Mucosa of rectum (tissue), 2 donors: ENCODE measurements around the gene PCDH15.

Experiments
- H3K27ac ChIP-seq, 2 donors: one replicate each; pipeline ENCODE4 v1.7.0; 2013; ENCODE audit warnings: inconsistent platforms in 2 of 2, low read depth in 2 of 2, low read length in 2 of 2
- H3K27me3 ChIP-seq, 2 donors: one replicate each; pipeline ENCODE4 v1.7.0; 2013; ENCODE audit warnings: low read length in 2 of 2; ENCODE audit not compliant: control insufficient read depth in 2 of 2, insufficient read depth in 2 of 2
- H3K36me3 ChIP-seq, 2 donors: one replicate each; pipeline ENCODE4 v1.7.0; 2013; ENCODE audit warnings: low read length in 2 of 2; ENCODE audit not compliant: control insufficient read depth in 2 of 2, insufficient read depth in 2 of 2
- H3K4me1 ChIP-seq, 2 donors: one replicate each; pipeline ENCODE4 v1.7.0; 2013; ENCODE audit warnings: low read length in 2 of 2, mild to moderate bottlenecking in 1 of 2; ENCODE audit not compliant: control insufficient read depth in 2 of 2, insufficient read depth in 2 of 2
- H3K4me3 ChIP-seq, 2 donors: one replicate each; pipeline ENCODE4 v1.7.0; 2013; ENCODE audit warnings: low read length in 2 of 2
- H3K9ac ChIP-seq, 2 donors: one replicate each; pipeline ENCODE4 v1.7.0; 2013; ENCODE audit warnings: low read length in 2 of 2, low read depth in 1 of 2, mild to moderate bottlenecking in 1 of 2
- H3K9me3 ChIP-seq, 2 donors: one replicate each; pipeline ENCODE4 v1.7.0; 2013; ENCODE audit warnings: low read length in 2 of 2; ENCODE audit not compliant: control insufficient read depth in 2 of 2
- donor health status: healthy.
- donor health status: Normal muscosa, but diverticular disease.

The PCDH15 gene

GRCh38 chr10:54708591-54708990, 92.4 kb downstream of the PCDH15 start:
- Histone ChIP-seq H3K9ac (no peak overlapping the region), H3K9me3 (no peaks in the 10 kb centered on the region), H3K4me3 (no peak overlapping the region), H3K4me1 (no peaks in the 10 kb centered on the region), H3K36me3 (no peaks in the 10 kb centered on the region), H3K27ac (no peak overlapping the region), H3K27me3 (no peaks in the 10 kb centered on the region)

GRCh38 chr10:54708021-54708420, 93.0 kb downstream of the PCDH15 start:
- H3K9ac ChIP-seq: no peak overlapping the region
- no peaks in the 10 kb centered on the region for H3K9me3 ChIP-seq
- no peaks in the 10 kb centered on the region for H3K4me1 ChIP-seq
- H3K27ac ChIP-seq: no peak overlapping the region
- no peak overlapping the region for H3K4me3 ChIP-seq
- no peaks in the 10 kb centered on the region for H3K36me3 ChIP-seq
- H3K27me3 ChIP-seq: no peaks in the 10 kb centered on the region

- H3K27ac ChIP-seq: no peak overlapping the region
- H3K9ac ChIP-seq: no peak overlapping the region
- no peaks in the 10 kb centered on the region for H3K27me3 ChIP-seq
- no peaks in the 10 kb centered on the region for H3K9me3 ChIP-seq
- no peaks in the 10 kb centered on the region for H3K4me1 ChIP-seq
- H3K4me3 ChIP-seq: no peak overlapping the region
- H3K36me3 ChIP-seq: no peaks in the 10 kb centered on the region
Measured at GRCh38 chr10:54702583-54703485, 98.2 kb downstream of the PCDH15 start.

DNA sequence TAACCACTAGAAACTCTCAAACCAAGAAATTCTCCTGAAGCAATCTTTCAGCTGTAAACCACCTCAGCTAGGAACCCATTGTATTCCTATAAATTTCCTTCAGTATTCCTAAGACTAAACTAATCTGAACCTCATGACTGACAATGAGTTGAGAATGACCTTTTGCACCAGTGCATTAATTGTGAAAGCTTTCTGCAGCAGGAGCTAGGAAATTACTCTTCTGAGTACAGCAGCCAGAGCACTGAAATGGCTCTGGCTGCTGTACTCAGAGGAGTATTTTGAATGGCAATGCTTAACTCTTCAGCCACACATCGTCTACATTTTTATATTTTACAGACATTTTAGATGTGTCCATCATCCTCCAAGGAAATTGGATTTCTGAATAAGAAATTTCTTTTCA, 109.7 kb downstream of the PCDH15 start:
- Histone ChIP-seq H3K9ac (no peak overlapping the region), H3K36me3 (no peaks in the 10 kb centered on the region), H3K9me3 (no peaks in the 10 kb centered on the region), H3K27me3 (no peaks in the 10 kb centered on the region), H3K4me3 (no peak overlapping the region), H3K4me1 (no peaks in the 10 kb centered on the region), H3K27ac (no peak overlapping the region)

- Histone ChIP-seq H3K27me3 (no peaks in the 10 kb centered on the region), H3K4me3 (no peak overlapping the region), H3K27ac (no peak overlapping the region), H3K36me3 (no peaks in the 10 kb centered on the region), H3K9me3 (no peaks in the 10 kb centered on the region), H3K9ac (no peak overlapping the region), H3K4me1 (no peaks in the 10 kb centered on the region)
Measured at GRCh38 chr10:54682554-54682953, 118.5 kb downstream of the PCDH15 start.

GRCh38 chr10:54681136-54681535, 119.9 kb downstream of the PCDH15 start:
- no peaks in the 10 kb centered on the region for H3K4me1 ChIP-seq
- no peaks in the 10 kb centered on the region for H3K27me3 ChIP-seq
- no peaks in the 10 kb centered on the region for H3K9me3 ChIP-seq
- H3K27ac ChIP-seq: no peak overlapping the region
- no peaks in the 10 kb centered on the region for H3K36me3 ChIP-seq
- no peak overlapping the region for H3K4me3 ChIP-seq
- no peak overlapping the region for H3K9ac ChIP-seq

GRCh38 chr10:54667136-54667535, 133.9 kb downstream of the PCDH15 start:
- Histone ChIP-seq H3K9me3 (no peaks in the 10 kb centered on the region), H3K27ac (no peak overlapping the region), H3K4me1 (no peaks in the 10 kb centered on the region), H3K4me3 (no peak overlapping the region), H3K27me3 (no peaks in the 10 kb centered on the region), H3K9ac (no peak overlapping the region), H3K36me3 (no peaks in the 10 kb centered on the region)

DNA sequence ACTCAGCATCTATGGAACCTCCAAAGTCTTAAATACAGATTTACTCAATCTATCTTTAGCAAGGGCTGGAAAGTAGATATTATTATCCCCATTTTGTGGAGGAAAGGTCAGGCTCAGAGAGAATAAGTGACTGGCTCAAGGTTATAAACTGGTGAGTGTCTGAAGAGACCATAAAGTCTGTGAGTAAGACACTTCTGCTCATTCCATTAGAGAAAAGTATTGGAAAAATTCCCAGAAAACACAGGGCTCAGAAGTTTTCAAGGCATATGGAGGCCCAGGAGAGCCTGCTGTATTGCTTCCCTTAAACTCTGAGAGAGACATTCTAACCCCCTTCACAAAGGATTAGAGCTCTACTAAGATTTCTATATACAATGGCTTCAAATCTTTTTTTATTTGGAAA, 134.8 kb downstream of the PCDH15 start:
- H3K4me1 ChIP-seq: no peaks in the 10 kb centered on the region
- no peaks in the 10 kb centered on the region for H3K36me3 ChIP-seq
- H3K27me3 ChIP-seq: no peaks in the 10 kb centered on the region
- no peak overlapping the region for H3K27ac ChIP-seq
- no peak overlapping the region for H3K4me3 ChIP-seq
- H3K9ac ChIP-seq: no peak overlapping the region
- H3K9me3 ChIP-seq: no peaks in the 10 kb centered on the region

DNA sequence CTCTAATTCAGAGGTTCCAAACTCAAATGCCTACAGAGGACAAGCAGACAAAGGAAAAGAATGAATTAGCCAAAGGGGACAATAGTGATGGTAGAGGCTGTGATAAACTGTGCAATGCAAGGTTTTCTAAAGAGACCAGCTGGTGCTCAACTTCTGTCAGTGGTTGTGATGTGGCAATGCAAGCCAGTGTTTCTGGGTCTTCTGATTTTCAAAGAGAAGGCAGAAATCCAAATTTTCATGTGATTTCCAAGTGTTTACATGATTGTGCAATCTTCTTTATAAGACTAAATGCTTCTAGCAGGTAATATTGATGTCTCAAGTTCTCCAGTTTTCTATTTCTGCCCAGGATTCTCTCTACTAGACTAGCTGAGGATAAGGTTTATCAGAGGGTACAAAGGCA, 135.9 kb downstream of the PCDH15 start:
- no peaks in the 10 kb centered on the region for H3K9me3 ChIP-seq
- H3K27me3 ChIP-seq: no peaks in the 10 kb centered on the region
- no peaks in the 10 kb centered on the region for H3K36me3 ChIP-seq
- H3K4me3 ChIP-seq: no peak overlapping the region
- no peaks in the 10 kb centered on the region for H3K4me1 ChIP-seq
- no peak overlapping the region for H3K27ac ChIP-seq
- H3K9ac ChIP-seq: no peak overlapping the region

- Histone ChIP-seq H3K4me1 (no peaks in the 10 kb centered on the region), H3K9me3 (no peaks in the 10 kb centered on the region), H3K27ac (no peak overlapping the region), H3K36me3 (no peaks in the 10 kb centered on the region), H3K9ac (no peak overlapping the region), H3K4me3 (no peak overlapping the region), H3K27me3 (no peaks in the 10 kb centered on the region)
Measured at GRCh38 chr10:54660397-54660796, 140.6 kb downstream of the PCDH15 start.
